Lower leg skin (tissue), 3 donors: ENCODE results near the gene PATJ.

Experiments
- POLR2A ChIP-seq, 2 donors: fragments of 450-650 bp; IDR thresholded peaks; one replicate each; pipeline ENCODE4 v1.6.1; 2016 to 2017; ENCODE audit warnings: antibody characterized with exemption in 2 of 2, mild to moderate bottlenecking in 1 of 2, moderate library complexity in 1 of 2
- TF ChIP-seq, protein P1 (sequence below), 3 donors: fragments of 450-650 bp; IDR thresholded peaks; one replicate each; pipeline ENCODE4 v1.5.1; 2016; ENCODE audit warnings: antibody characterized with exemption in 3 of 3, mild to moderate bottlenecking in 3 of 3, moderate library complexity in 2 of 3

DNA sequence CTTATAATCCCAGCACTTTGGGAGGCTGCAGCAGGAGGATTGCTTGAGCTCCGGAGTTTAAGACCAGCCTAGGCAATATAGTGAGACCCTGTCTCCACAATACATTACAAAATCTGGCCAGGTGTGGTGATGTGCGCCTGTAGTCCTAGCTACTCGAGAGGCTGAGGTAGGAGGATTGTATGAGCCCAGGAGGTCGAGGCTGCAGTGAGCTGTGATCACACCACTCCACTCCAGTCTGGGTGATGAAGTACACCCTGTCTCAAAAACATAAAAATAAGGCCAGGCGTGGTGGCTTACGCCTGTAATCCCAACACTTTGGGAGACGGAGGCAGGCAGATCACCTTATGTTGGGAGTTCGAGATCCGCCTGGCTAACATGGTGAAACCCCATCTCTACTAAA is 480.0 kb downstream of the PATJ start:
- TF ChIP-seq, protein P1, sequence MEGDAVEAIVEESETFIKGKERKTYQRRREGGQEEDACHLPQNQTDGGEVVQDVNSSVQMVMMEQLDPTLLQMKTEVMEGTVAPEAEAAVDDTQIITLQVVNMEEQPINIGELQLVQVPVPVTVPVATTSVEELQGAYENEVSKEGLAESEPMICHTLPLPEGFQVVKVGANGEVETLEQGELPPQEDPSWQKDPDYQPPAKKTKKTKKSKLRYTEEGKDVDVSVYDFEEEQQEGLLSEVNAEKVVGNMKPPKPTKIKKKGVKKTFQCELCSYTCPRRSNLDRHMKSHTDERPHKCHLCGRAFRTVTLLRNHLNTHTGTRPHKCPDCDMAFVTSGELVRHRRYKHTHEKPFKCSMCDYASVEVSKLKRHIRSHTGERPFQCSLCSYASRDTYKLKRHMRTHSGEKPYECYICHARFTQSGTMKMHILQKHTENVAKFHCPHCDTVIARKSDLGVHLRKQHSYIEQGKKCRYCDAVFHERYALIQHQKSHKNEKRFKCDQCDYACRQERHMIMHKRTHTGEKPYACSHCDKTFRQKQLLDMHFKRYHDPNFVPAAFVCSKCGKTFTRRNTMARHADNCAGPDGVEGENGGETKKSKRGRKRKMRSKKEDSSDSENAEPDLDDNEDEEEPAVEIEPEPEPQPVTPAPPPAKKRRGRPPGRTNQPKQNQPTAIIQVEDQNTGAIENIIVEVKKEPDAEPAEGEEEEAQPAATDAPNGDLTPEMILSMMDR (IDR thresholded peaks at IDR 0.05): no peak
- no peak for TF ChIP-seq POLR2A (IDR thresholded peaks at IDR 0.05)
